HG03280 (cell line): ENCODE data around the gene KRTAP10-12.

Experiments
- ATAC-seq: cut with Tn5 transposase; IDR thresholded peaks from one replicate; pipeline ENCODE4 v1.9.1; 2021; ENCODE audit warnings: mild to moderate bottlenecking, moderate library complexity; ENCODE audit not compliant: unreplicated experiment

Gene KRTAP10-12

GRCh38 chr21:44730951-44731579, 34.1 kb downstream of the KRTAP10-12 start:
- no peak for ATAC-seq

- no peak for ATAC-seq
Measured at GRCh38 chr21:44732263-44732662, 35.3 kb downstream of the KRTAP10-12 start.

GRCh38 chr21:44732956-44733355, 36.0 kb downstream of the KRTAP10-12 start:
- no peak for ATAC-seq

- ATAC-seq, result no peak
Measured at GRCh38 chr21:44734026-44734745, 37.2 kb downstream of the KRTAP10-12 start.

GRCh38 chr21:44734841-44735240, 37.9 kb downstream of the KRTAP10-12 start:
- no peak for ATAC-seq

- ATAC-seq, result no peak
Measured at GRCh38 chr21:44735821-44736220, 38.8 kb downstream of the KRTAP10-12 start.

- no peak for ATAC-seq
Measured at GRCh38 chr21:44736291-44737004, 39.5 kb downstream of the KRTAP10-12 start.

- ATAC-seq, result no peak
Measured at GRCh38 chr21:44737706-44738354, 40.9 kb downstream of the KRTAP10-12 start.

- ATAC-seq, result no peak
Measured at GRCh38 chr21:44738621-44739020, 41.6 kb downstream of the KRTAP10-12 start.

- ATAC-seq, result no peak
Measured at GRCh38 chr21:44739316-44739715, 42.3 kb downstream of the KRTAP10-12 start.

GRCh38 chr21:44740742-44741141, 43.8 kb downstream of the KRTAP10-12 start:
- ATAC-seq, result no peak

GRCh38 chr21:44741921-44742320, 44.9 kb downstream of the KRTAP10-12 start:
- ATAC-seq, result no peak

- no peak for ATAC-seq
Measured at GRCh38 chr21:44742418-44743153, 45.6 kb downstream of the KRTAP10-12 start.
